D721Med (cell line): ENCODE results near the gene TRIM69.

Experiments used
- DNase-seq: peaks from one replicate; pipeline ENCODE4 v3.0.0; 2011; ENCODE audit warnings: low spot score; ENCODE audit not compliant: insufficient read length
- FAIRE-seq: peaks from 2 replicates; lab custom pipeline; 2011; peaks lifted over from hg19 to GRCh38; lab: Jason Lieb, UNC
- CTCF ChIP-seq: IDR thresholded peaks from 2 replicates; pipeline ENCODE4 v1.5.1; 2012; ENCODE audit warnings: mild to moderate bottlenecking, control low read depth; ENCODE audit not compliant: insufficient read depth; ENCODE audit errors: missing control alignments

The TRIM69 gene

GRCh38 chr15:44790215-44790614 is 53.9 kb downstream of the TRIM69 start:
- FAIRE-seq (no peak), DNase-seq (no peak)
- no peak for TF ChIP-seq CTCF

GRCh38 chr15:44790656-44791055 is 54.3 kb downstream of the TRIM69 start:
- DNase-seq = no peak
- no peak for TF ChIP-seq CTCF
- FAIRE-seq = no peak

- no peak for DNase-seq
- FAIRE-seq = no peak
- TF ChIP-seq CTCF = no peak
Measured at GRCh38 chr15:44792715-44793114, 56.4 kb downstream of the TRIM69 start.

- no peak for FAIRE-seq
Measured at GRCh38 chr15:44794072-44794471, 57.7 kb downstream of the TRIM69 start.

GRCh38 chr15:44796508-44796907 is 60.2 kb downstream of the TRIM69 start:
- FAIRE-seq = no peak
- no peak for TF ChIP-seq CTCF
- no peak for DNase-seq

More at GRCh38 chr15:44794072-44794471, 57.7 kb downstream of the TRIM69 start:
- DNase-seq = no peak
- no peak for TF ChIP-seq CTCF

GRCh38 chr15:44798826-44799225 is 62.5 kb downstream of the TRIM69 start:
- peak; percentile 7 for TF ChIP-seq CTCF
- no peak for FAIRE-seq
- peak; percentile 20 for DNase-seq

- DNase-seq (no peak), FAIRE-seq (no peak)
- TF ChIP-seq CTCF = no peak
Measured at GRCh38 chr15:44801364-44801763, 65.0 kb downstream of the TRIM69 start.
